Esophagus muscularis mucosa (tissue), 4 donors: ENCODE results near the gene ATAD2B. TPM values are rescaled to one million over a fixed set of nuclear protein-coding genes. Genes with fewer than 3 reads are reported as not detected.

Source experiments
- DNase-seq: peaks from one replicate; pipeline ENCODE4 v3.0.0-alpha.2; 2017; ENCODE audit errors: extremely low spot score
- H3K27ac ChIP-seq, 4 donors: fragments of 200-600 bp; sonication (generic); replicated peaks in 1 of 4; 1 replicate in 3 of 4; 2 replicates in 1 of 4; pipeline ENCODE4 v1.5.1; 2016 to 2019; ENCODE audit warnings: mild to moderate bottlenecking in 1 of 4
- H3K27me3 ChIP-seq, 4 donors: fragments of 200-600 bp; sonication (generic); one replicate each; pipeline versions ENCODE4 v1.5.1 to v1.6.0; 2016 to 2019
- H3K36me3 ChIP-seq, 4 donors: fragments of 200-600 bp; sonication (generic); one replicate each; pipeline ENCODE4 v1.5.1; 2016 to 2019
- H3K4me1 ChIP-seq, 4 donors: fragments of 200-600 bp; sonication (generic); one replicate each; pipeline ENCODE4 v1.5.1; 2016 to 2019
- H3K4me3 ChIP-seq, 4 donors: fragments of 200-600 bp; sonication (generic); 1 replicate in 2 of 4; 2 replicates in 2 of 4; pipeline ENCODE4 v1.5.1; 2016 to 2019; ENCODE audit warnings: mild to moderate bottlenecking in 4 of 4, moderate library complexity in 1 of 4
- H3K9me3 ChIP-seq, 4 donors: fragments of 200-600 bp; sonication (generic); 1 replicate in 3 of 4; 2 replicates in 1 of 4; pipeline ENCODE4 v1.5.1; 2016 to 2019
- EP300 ChIP-seq: sonication (generic); formaldehyde crosslinking; IDR thresholded peaks from one replicate; pipeline ENCODE4 v1.6.1; 2017; ENCODE audit warnings: antibody characterized with exemption
- POLR2A ChIP-seq: fragments of 450-650 bp; IDR thresholded peaks from one replicate; pipeline ENCODE4 v1.6.1; 2017; ENCODE audit warnings: antibody characterized with exemption, moderate library complexity, mild to moderate bottlenecking, low read depth
- POLR2AphosphoS5 ChIP-seq, 2 donors: sonication (generic); formaldehyde crosslinking; IDR thresholded peaks; one replicate each; pipeline ENCODE4 v1.6.1; 2017; ENCODE audit warnings: antibody characterized with exemption in 2 of 2
- WGBS: methylation state at CpG from one replicate; pipeline ENCODE4 v1.1.5; 2018; 5-methylcytosine and 5-hydroxymethylcytosine counted together
- intact Hi-C: fragments of 100-400 bp; cut with DNase I; formaldehyde crosslinking; loops from one replicate; pipeline ENCODE4 v1.15.1; 2023
- total RNA-seq, 4 donors: library from RNA; depleted of rRNA; stranded (reverse); fragments of >200 nt; gene quantifications; one replicate each; pipeline versions ENCODE4 v1.1.0 to v1.2.1, GENCODE V29; 2016
- TF ChIP-seq, protein P1 (sequence below), 3 experiments: fragments of 200-600 bp in 2 of 3; fragments of 450-650 bp in 1 of 3; sonication (generic) in 2 of 3; IDR thresholded peaks; one replicate each; pipeline ENCODE4 v1.5.1; 2017 to 2019; ENCODE audit warnings: antibody characterized with exemption in 3 of 3, mild to moderate bottlenecking in 2 of 3, moderate library complexity in 1 of 3

ATAD2B gene
- total RNA-seq, 4 donors from 2014 or later, result 8.0 to 17.4 (median 13.5) TPM

DNA sequence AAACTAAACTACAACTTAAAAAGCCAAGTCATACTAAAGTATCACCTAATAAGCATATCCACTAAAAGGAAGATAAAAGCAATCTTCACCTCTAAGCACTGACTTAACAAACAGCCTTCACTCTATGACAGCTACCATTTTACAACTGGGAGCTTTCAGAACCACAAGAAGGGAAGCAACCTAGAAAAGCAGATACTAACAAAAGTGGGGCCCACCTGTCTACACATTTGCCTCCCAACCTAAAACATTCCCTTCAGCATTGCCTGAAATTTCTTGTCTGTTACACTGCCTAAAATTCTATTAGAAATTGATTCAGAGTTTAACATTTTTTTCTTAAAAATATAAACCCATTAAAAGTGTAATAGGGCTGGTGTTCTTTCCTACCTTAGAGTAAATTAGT, 172.0 kb downstream of the ATAD2B start:
- peaks cover 0 to 27% (median 17%) of the 10 kb centered on the region in 4 donors for H3K36me3 ChIP-seq

DNA sequence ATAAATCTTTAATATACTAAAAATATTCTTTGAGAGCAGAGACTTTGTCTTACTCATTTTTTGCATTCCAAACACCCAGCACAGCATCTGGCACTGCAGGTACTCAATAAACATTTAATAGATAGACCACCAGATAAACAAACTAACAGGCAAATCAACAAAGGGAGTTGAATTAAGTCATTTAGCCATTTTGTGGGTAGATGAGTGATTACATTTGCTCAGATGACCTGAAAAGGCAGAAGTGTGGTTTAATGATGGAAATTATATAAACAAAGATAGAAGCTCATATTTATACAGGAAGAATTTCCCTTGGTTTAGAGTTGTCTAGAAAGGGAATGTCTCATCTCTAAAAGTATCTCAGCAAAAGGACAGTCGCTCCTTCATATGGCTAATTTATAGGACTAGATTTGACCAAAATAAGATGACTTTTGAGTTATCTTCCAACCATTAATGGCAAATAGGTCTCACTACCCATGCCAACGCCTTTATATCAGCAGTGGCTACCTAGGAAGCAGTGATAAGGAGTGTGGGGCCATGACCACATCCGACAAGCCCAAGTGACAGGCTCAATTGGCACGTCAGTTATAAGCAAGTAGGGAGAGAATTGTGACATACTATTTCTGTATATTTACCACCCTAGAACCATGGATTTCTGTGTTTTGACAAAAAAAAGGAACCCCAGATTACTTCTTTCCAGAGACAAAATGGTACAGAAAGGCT, 173.5 kb downstream of the ATAD2B start:
- Histone ChIP-seq H3K4me3 (no peak overlapping the region), H3K9me3 (no peaks in the 10 kb centered on the region), H3K4me1 (peaks cover 0 to 15% (median 6%) of the 10 kb centered on the region in 4 donors), H3K36me3 (peaks cover 0 to 27% (median 17%) of the 10 kb centered on the region in 4 donors), H3K27ac (no peak overlapping the region), H3K27me3 (no peaks in the 10 kb centered on the region)
- DNase-seq, result no peak
- TF ChIP-seq, protein P1, sequence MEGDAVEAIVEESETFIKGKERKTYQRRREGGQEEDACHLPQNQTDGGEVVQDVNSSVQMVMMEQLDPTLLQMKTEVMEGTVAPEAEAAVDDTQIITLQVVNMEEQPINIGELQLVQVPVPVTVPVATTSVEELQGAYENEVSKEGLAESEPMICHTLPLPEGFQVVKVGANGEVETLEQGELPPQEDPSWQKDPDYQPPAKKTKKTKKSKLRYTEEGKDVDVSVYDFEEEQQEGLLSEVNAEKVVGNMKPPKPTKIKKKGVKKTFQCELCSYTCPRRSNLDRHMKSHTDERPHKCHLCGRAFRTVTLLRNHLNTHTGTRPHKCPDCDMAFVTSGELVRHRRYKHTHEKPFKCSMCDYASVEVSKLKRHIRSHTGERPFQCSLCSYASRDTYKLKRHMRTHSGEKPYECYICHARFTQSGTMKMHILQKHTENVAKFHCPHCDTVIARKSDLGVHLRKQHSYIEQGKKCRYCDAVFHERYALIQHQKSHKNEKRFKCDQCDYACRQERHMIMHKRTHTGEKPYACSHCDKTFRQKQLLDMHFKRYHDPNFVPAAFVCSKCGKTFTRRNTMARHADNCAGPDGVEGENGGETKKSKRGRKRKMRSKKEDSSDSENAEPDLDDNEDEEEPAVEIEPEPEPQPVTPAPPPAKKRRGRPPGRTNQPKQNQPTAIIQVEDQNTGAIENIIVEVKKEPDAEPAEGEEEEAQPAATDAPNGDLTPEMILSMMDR (IDR thresholded peaks at IDR 0.05), result no peak
- TF ChIP-seq POLR2A (no peak), EP300 (no peak), POLR2AphosphoS5 (IDR thresholded peaks at IDR 0.05) (no peak)
- intact Hi-C loops, result loop anchor here (10.0 kb wide), 1 partner anchor 119 kb away; no protein-coding TSS in a partner anchor
- WGBS, result 86% methylated on average over 4 of the region's 4 CpGs

More for the DNA sequence above, 172.0 kb downstream of the ATAD2B start:
- Histone ChIP-seq H3K27ac (no peak overlapping the region), H3K27me3 (no peaks in the 10 kb centered on the region), H3K9me3 (no peaks in the 10 kb centered on the region), H3K4me3 (no peak overlapping the region), H3K4me1 (peaks cover 0 to 15% (median 6%) of the 10 kb centered on the region in 4 donors)
- DNase-seq, result no peak
- TF ChIP-seq POLR2A, result no peak
- TF ChIP-seq POLR2AphosphoS5 (IDR thresholded peaks at IDR 0.05), result no peak
- TF ChIP-seq, protein P1 (IDR thresholded peaks at IDR 0.05), result no peak
- no peak for TF ChIP-seq EP300
- intact Hi-C loops, result loop anchor here (10.0 kb wide), 1 partner anchor 120 kb away; no protein-coding TSS in a partner anchor

DNA sequence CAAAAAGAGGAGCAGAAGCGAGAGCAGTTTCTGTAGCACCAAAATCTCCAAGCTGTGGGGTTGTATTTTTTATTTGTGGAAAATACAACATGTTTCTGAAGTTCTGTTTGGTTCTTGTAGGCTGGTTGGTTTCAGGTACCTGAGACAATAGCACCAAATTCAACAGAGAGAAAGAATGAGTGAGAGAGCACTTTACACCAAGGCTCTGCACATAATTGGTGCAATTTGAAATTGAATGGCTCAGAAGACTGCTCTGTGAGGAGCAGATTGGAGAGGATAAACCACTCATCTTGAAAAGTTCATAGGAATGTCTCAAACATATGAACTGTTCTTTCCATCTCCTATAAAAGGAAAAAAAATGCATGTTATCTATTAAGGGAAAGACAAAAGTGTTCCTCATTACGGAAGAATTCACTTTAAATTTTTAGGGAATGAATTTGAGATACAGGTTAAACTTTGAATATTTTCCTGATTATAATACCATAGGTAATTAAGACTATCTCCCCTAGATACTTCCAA, 175.1 kb downstream of the ATAD2B start:
- intact Hi-C loops, result loop anchor here (10.0 kb wide), 1 partner anchor 117 kb away; no protein-coding TSS in a partner anchor
- H3K4me3 ChIP-seq, result no peak overlapping the region
- no peaks in the 10 kb centered on the region for H3K9me3 ChIP-seq
- peaks cover 0 to 20% (median 4%) of the 10 kb centered on the region in 4 donors for H3K4me1 ChIP-seq
- no peaks in the 10 kb centered on the region for H3K27me3 ChIP-seq
- no peak for TF ChIP-seq EP300
- TF ChIP-seq POLR2A, result no peak
- TF ChIP-seq, protein P1 (IDR thresholded peaks at IDR 0.05), result no peak
- no peak for TF ChIP-seq POLR2AphosphoS5 (IDR thresholded peaks at IDR 0.05)
- no peak for DNase-seq
- 92% methylated on average over 2 of the region's 2 CpGs for WGBS
- peaks cover 0 to 22% (median 9%) of the 10 kb centered on the region in 4 donors for H3K36me3 ChIP-seq
- no peak overlapping the region for H3K27ac ChIP-seq

DNA sequence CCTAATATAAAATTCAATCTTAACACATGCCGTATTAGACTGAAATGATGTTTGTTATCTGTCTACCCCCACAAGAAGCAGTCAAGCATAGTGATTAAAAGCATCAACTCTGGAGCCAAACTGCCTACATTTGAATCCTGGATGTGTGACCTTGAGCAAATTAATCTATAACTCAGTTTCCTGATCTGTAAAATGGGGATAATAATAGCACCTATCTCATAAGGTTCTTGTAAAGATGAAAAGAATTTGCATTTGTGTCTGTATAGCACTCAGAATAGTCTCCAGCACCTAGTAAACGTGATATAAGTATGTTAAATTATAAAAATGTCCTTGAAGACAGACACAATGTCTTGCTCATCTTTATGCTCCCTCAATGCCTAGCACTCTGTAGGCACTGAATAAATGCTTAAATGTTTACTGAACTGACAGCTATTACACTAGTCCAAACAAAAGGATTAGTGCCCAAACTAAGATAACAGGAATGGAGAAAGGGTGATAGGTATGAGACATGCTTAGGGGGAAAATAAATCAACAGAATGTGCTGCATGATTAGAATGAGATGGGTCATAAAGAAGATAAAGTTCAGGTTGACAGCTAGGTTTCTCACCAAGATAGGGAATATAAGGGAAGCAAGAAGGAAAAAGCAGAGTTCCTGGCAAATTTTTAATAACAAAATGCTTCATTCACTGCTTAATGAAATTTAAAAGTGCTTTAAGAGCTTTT, 180.6 kb downstream of the ATAD2B start:
- Histone ChIP-seq H3K4me1 (peaks cover 14 to 35% (median 21%) of the 10 kb centered on the region in 4 donors), H3K9me3 (no peaks in the 10 kb centered on the region), H3K27me3 (no peaks in the 10 kb centered on the region), H3K4me3 (no peak overlapping the region), H3K36me3 (peaks cover 0 to 4% (median 0%) of the 10 kb centered on the region in 4 donors), H3K27ac (peak overlapping the region; percentile 20 to 55 (median 40))
- WGBS, result 53% methylated on average over 2 of the region's 2 CpGs
- intact Hi-C loops, result no loop called here
- DNase-seq, result no peak
- TF ChIP-seq EP300, result no peak
- TF ChIP-seq, protein P1 (IDR thresholded peaks at IDR 0.05), result no peak
- TF ChIP-seq POLR2A, result no peak
- TF ChIP-seq POLR2AphosphoS5 (IDR thresholded peaks at IDR 0.05), result no peak
